H54 (cell line): ENCODE data around the gene ZNF423.

Source experiments
- DNase-seq: peaks from one replicate; pipeline ENCODE4 v3.0.0; 2011; ENCODE audit warnings: low spot score, mixed read lengths; ENCODE audit not compliant: insufficient read length
- FAIRE-seq: peaks from 3 replicates; lab custom pipeline; 2011; peaks lifted over from hg19 to GRCh38; lab: Jason Lieb, UNC
- POLR2A ChIP-seq: IDR thresholded peaks from 2 replicates; pipeline ENCODE4 v1.6.1; 2011; ENCODE audit warnings: low read depth, mild to moderate bottlenecking, low read length

ZNF423 gene

GRCh38 chr16:49470513-49470991 lies 385.4 kb downstream of the ZNF423 start:
- no peak for TF ChIP-seq POLR2A
- DNase-seq (no peak), FAIRE-seq (no peak)

- no peak for TF ChIP-seq POLR2A
- FAIRE-seq (no peak), DNase-seq (no peak)
These were observed 385.9 kb downstream of the ZNF423 start for GRCh38 chr16:49469930-49470451.

GRCh38 chr16:49469311-49469670 lies 386.6 kb downstream of the ZNF423 start:
- DNase-seq (no peak), FAIRE-seq (no peak)
- no peak for TF ChIP-seq POLR2A

- no peak for TF ChIP-seq POLR2A
- no peak for DNase-seq
- no peak for FAIRE-seq
These were observed 387.2 kb downstream of the ZNF423 start for GRCh38 chr16:49468611-49469310.

GRCh38 chr16:49467540-49468372 lies 388.2 kb downstream of the ZNF423 start:
- FAIRE-seq (no peak), DNase-seq (no peak)
- TF ChIP-seq POLR2A = no peak

GRCh38 chr16:49466881-49467280 lies 389.0 kb downstream of the ZNF423 start:
- FAIRE-seq (no peak), DNase-seq (no peak)
- no peak for TF ChIP-seq POLR2A

- TF ChIP-seq POLR2A = no peak
- no peak for DNase-seq
- FAIRE-seq = no peak
These were observed 389.4 kb downstream of the ZNF423 start for GRCh38 chr16:49466529-49466831.

GRCh38 chr16:49465661-49466528 lies 390.0 kb downstream of the ZNF423 start:
- TF ChIP-seq POLR2A = no peak
- no peak for FAIRE-seq
- DNase-seq = no peak

- TF ChIP-seq POLR2A = no peak
- DNase-seq = no peak
- no peak for FAIRE-seq
These were observed 390.9 kb downstream of the ZNF423 start for GRCh38 chr16:49464877-49465504.

- DNase-seq (no peak), FAIRE-seq (no peak)
- TF ChIP-seq POLR2A = no peak
These were observed 391.8 kb downstream of the ZNF423 start for GRCh38 chr16:49464093-49464492.

- TF ChIP-seq POLR2A = no peak
- no peak for DNase-seq
- FAIRE-seq = no peak
These were observed 392.4 kb downstream of the ZNF423 start for GRCh38 chr16:49463529-49463928.

GRCh38 chr16:49462989-49463371 lies 392.9 kb downstream of the ZNF423 start:
- FAIRE-seq (no peak), DNase-seq (no peak)

GRCh38 chr16:49462362-49462988 lies 393.4 kb downstream of the ZNF423 start:
- FAIRE-seq (no peak), DNase-seq (no peak)
- TF ChIP-seq POLR2A = no peak

More at GRCh38 chr16:49462989-49463371, 392.9 kb downstream of the ZNF423 start:
- no peak for TF ChIP-seq POLR2A
